ENCODE measurements around the gene TTC7B.

TTC7B gene

GRCh38 chr14:90593254-90594040 is 222.8 kb downstream of the TTC7B start:
- TF ChIP-seq POLR2AphosphoS5 (IDR thresholded peaks at IDR 0.05; ENCODE audit: low read depth, low read length) (no peak), REST (IDR thresholded peaks at IDR 0.05; ENCODE audit: insufficient read depth in 1 of 2, low read depth in 2 of 2, low read length in 2 of 2) (no peak), FOXP2 (optimal IDR thresholded peaks at IDR 0.05; ENCODE audit: borderline replicate concordance, extremely low read depth, extremely low read length, insufficient read depth) (no peak), SIN3A (IDR thresholded peaks at IDR 0.05; ENCODE audit: borderline replicate concordance, insufficient read depth, low read length) (no peak), TAF1 (IDR thresholded peaks at IDR 0.05; ENCODE audit: borderline replicate concordance, insufficient read depth, low read length) (no peak)

GRCh38 chr14:90592655-90593054 is 223.6 kb downstream of the TTC7B start:
- TF ChIP-seq REST (IDR thresholded peaks at IDR 0.05; ENCODE audit: insufficient read depth in 1 of 2, low read depth in 2 of 2, low read length in 2 of 2) (no peak), FOXP2 (optimal IDR thresholded peaks at IDR 0.05; ENCODE audit: borderline replicate concordance, extremely low read depth, extremely low read length, insufficient read depth) (no peak), SIN3A (IDR thresholded peaks at IDR 0.05; ENCODE audit: borderline replicate concordance, insufficient read depth, low read length) (no peak), TAF1 (IDR thresholded peaks at IDR 0.05; ENCODE audit: borderline replicate concordance, insufficient read depth, low read length) (no peak), POLR2AphosphoS5 (IDR thresholded peaks at IDR 0.05; ENCODE audit: low read depth, low read length) (no peak)

GRCh38 chr14:90587918-90588317 is 228.3 kb downstream of the TTC7B start:
- TF ChIP-seq TAF1 (IDR thresholded peaks at IDR 0.05; ENCODE audit: borderline replicate concordance, insufficient read depth, low read length) = no peak
- no peak for TF ChIP-seq SIN3A (IDR thresholded peaks at IDR 0.05; ENCODE audit: borderline replicate concordance, insufficient read depth, low read length)
- TF ChIP-seq REST (IDR thresholded peaks at IDR 0.05; ENCODE audit: insufficient read depth in 1 of 2, low read depth in 2 of 2, low read length in 2 of 2) = no peak
- no peak for TF ChIP-seq POLR2AphosphoS5 (IDR thresholded peaks at IDR 0.05; ENCODE audit: low read depth, low read length)
- TF ChIP-seq FOXP2 (optimal IDR thresholded peaks at IDR 0.05; ENCODE audit: borderline replicate concordance, extremely low read depth, extremely low read length, insufficient read depth) = no peak

- TF ChIP-seq FOXP2 (optimal IDR thresholded peaks at IDR 0.05; ENCODE audit: borderline replicate concordance, extremely low read depth, extremely low read length, insufficient read depth) (no peak), POLR2AphosphoS5 (IDR thresholded peaks at IDR 0.05; ENCODE audit: low read depth, low read length) (no peak), SIN3A (IDR thresholded peaks at IDR 0.05; ENCODE audit: borderline replicate concordance, insufficient read depth, low read length) (no peak), TAF1 (IDR thresholded peaks at IDR 0.05; ENCODE audit: borderline replicate concordance, insufficient read depth, low read length) (no peak), REST (IDR thresholded peaks at IDR 0.05; ENCODE audit: insufficient read depth in 1 of 2, low read depth in 2 of 2, low read length in 2 of 2) (no peak)
These were observed 228.8 kb downstream of the TTC7B start for GRCh38 chr14:90587252-90587910.
